Tibial artery (tissue), 4 donors: ENCODE data around the gene TNRC6C.
"Not testable (repeated sequence)": the region's sequence is repeated elsewhere in the genome, so short reads cannot be mapped to it uniquely, and the experiment has no call there.

Source experiments
- DNase-seq, 2 donors: peaks; one replicate each; pipeline ENCODE4 v3.0.0-alpha.2; 2019
- H3K27ac ChIP-seq, 2 donors: fragments of 200-600 bp; sonication (generic) in 1 of 2; 1 replicate in 1 of 2; 2 replicates in 1 of 2; pipeline ENCODE4 v1.5.1; 2018 to 2019; ENCODE audit warnings: mild to moderate bottlenecking in 1 of 2
- H3K27me3 ChIP-seq, 2 donors: fragments of 200-600 bp; sonication (generic) in 1 of 2; one replicate each; pipeline versions ENCODE4 v1.5.1 to v1.6.0; 2016 to 2019
- H3K36me3 ChIP-seq, 3 donors: fragments of 200-600 bp; sonication (generic) in 2 of 3; one replicate each; pipeline ENCODE4 v1.5.1; 2016 to 2019; ENCODE audit warnings: mild to moderate bottlenecking in 2 of 3
- H3K4me1 ChIP-seq, 4 donors: fragments of 200-600 bp; sonication (generic) in 2 of 4; 1 replicate in 3 of 4; 2 replicates in 1 of 4; pipeline ENCODE4 v1.5.1; 2016 to 2019
- H3K4me3 ChIP-seq, 2 donors: fragments of 200-600 bp; sonication (generic) in 1 of 2; 1 replicate in 1 of 2; 2 replicates in 1 of 2; pipeline ENCODE4 v1.5.1; 2018 to 2019; ENCODE audit warnings: mild to moderate bottlenecking in 2 of 2
- H3K9me3 ChIP-seq, 3 donors: fragments of 200-600 bp; sonication (generic) in 1 of 3; one replicate each; pipeline ENCODE4 v1.5.1; 2016 to 2019
- CTCF ChIP-seq, 2 experiments: fragments of 200-600 bp in 1 of 2; fragments of 450-650 bp in 1 of 2; IDR thresholded peaks; one replicate each; pipeline ENCODE4 v1.5.1; 2017 to 2019; ENCODE audit warnings: antibody characterized with exemption in 2 of 2, mild to moderate bottlenecking in 1 of 2, moderate library complexity in 1 of 2
- intact Hi-C: fragments of 100-400 bp; cut with DNase I; formaldehyde crosslinking; loops from one replicate; pipeline ENCODE4 v1.15.0; 2023; ENCODE audit warnings: low total_unique reads

The TNRC6C gene

GRCh38 chr17:78079253-78079652 is 120.8 kb downstream of the TNRC6C start:
- no peak for DNase-seq
- Histone ChIP-seq H3K27ac (no peak overlapping the region), H3K9me3 (no peaks in the 10 kb centered on the region), H3K27me3 (no peaks in the 10 kb centered on the region), H3K4me3 (no peak overlapping the region), H3K36me3 (peaks cover 75 to 96% (median 91%) of the 10 kb centered on the region in 3 donors), H3K4me1 (no peaks in the 10 kb centered on the region)
- intact Hi-C loops, result no loop called here
- TF ChIP-seq CTCF (IDR thresholded peaks at IDR 0.05), result no peak

DNA sequence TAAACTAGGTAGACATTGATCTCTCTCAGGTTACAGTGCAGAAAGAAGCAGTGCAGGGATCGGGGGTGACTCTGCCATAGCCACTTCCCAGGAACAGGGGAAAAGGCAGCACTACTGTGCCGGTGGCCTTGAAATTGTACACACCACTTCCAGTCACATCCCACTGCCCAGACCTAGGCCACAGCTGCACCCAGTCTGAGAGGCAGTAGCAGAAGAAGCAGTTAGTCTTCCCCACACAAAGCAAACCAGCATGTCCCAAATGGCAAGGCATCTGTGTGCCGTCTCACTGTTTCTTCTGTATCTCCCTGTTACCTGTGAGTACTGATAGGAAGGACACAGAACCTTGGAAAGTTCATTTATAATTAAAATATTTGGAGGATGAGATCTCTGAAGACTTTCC is 123.0 kb downstream of the TNRC6C start:
- H3K27ac ChIP-seq, result no peak overlapping the region
- no peaks in the 10 kb centered on the region for H3K27me3 ChIP-seq
- no peaks in the 10 kb centered on the region for H3K4me1 ChIP-seq
- no peak overlapping the region for H3K4me3 ChIP-seq
- H3K36me3 ChIP-seq, result peaks cover 65 to 92% (median 78%) of the 10 kb centered on the region in 3 donors
- intact Hi-C loops, result no loop called here
- H3K9me3 ChIP-seq, result no peaks in the 10 kb centered on the region
- no peak for TF ChIP-seq CTCF (IDR thresholded peaks at IDR 0.05)
- no peak for DNase-seq

GRCh38 chr17:78082355-78082872 is 123.9 kb downstream of the TNRC6C start:
- H3K9me3 ChIP-seq, H3K4me1 ChIP-seq, H3K27me3 ChIP-seq, intact Hi-C loops, H3K27ac ChIP-seq, DNase-seq, H3K4me3 ChIP-seq: not testable (repeated sequence)
- peaks cover 66 to 92% (median 78%) of the 10 kb centered on the region in 3 donors for H3K36me3 ChIP-seq

DNA sequence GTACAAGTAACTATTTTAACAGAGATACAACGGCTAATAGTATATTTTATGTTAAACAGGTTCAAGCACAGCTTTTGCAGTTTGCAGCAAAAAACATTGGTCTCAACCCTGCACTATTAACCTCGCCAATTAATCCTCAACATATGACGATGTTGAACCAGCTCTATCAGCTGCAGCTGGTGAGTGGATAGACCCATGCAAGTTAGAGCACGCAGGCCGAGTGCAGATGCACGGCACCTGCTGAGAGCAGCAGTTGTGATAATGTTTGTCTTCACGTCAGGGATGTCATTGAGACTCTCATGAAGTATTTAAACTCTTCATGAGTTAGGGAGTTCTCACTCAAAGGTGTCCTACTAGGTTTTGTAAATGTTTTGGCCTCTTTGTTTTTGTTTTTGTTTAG is 124.5 kb downstream of the TNRC6C start:
- TF ChIP-seq CTCF (IDR thresholded peaks at IDR 0.05), result no peak
- Histone ChIP-seq H3K9me3 (no peaks in the 10 kb centered on the region), H3K27me3 (no peaks in the 10 kb centered on the region), H3K27ac (no peak overlapping the region), H3K4me3 (no peak overlapping the region), H3K4me1 (no peaks in the 10 kb centered on the region), H3K36me3 (peaks cover 66 to 92% (median 78%) of the 10 kb centered on the region in 3 donors)
- no peak for DNase-seq
- intact Hi-C loops, result no loop called here

DNA sequence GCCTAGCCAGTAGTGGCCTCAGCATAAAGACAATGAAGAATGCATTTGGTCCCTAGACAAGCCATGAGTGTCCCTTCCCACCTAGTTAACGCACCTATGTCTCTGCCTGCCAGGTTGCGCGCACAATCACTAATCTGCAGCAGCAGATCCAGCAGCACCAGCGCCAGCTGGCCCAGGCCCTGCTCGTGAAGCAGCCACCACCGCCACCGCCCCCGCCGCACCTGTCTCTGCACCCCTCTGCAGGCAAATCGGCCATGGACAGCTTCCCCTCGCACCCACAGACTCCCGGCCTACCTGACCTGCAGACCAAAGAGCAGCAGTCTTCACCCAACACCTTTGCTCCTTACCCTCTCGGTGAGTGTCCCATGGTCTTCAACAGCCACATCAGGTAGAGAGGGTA is 128.2 kb downstream of the TNRC6C start:
- intact Hi-C loops, result no loop called here
- no peak overlapping the region for H3K4me3 ChIP-seq
- no peak for TF ChIP-seq CTCF (IDR thresholded peaks at IDR 0.05)
- H3K27ac ChIP-seq, result no peak overlapping the region
- no peaks in the 10 kb centered on the region for H3K4me1 ChIP-seq
- no peaks in the 10 kb centered on the region for H3K27me3 ChIP-seq
- H3K36me3 ChIP-seq, result peaks cover 69 to 91% (median 73%) of the 10 kb centered on the region in 3 donors
- no peak for DNase-seq
- no peaks in the 10 kb centered on the region for H3K9me3 ChIP-seq

DNA sequence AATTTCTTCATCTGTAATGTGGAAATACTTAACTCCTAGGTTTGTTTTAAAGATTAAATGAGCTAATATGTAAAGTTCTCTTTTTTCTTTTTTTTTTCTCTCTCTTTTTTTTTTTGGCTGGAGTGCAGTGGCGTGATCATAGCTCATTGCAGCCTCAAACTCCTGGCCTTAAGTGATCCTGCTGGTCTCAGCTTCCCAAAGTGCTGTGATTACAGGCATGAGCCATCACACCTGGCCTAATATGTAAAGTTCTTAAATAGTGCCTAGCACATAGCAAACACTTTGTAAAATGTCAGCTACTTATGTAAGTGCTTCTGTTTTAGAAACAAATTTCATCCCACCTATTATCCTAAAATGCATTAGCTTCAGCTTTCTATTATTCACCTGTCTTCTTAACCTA is 130.0 kb downstream of the TNRC6C start:
- H3K36me3 ChIP-seq, result peaks cover 75 to 95% (median 76%) of the 10 kb centered on the region in 3 donors
- TF ChIP-seq CTCF (IDR thresholded peaks at IDR 0.05), result no peak
- no peaks in the 10 kb centered on the region for H3K27me3 ChIP-seq
- H3K4me1 ChIP-seq, result no peaks in the 10 kb centered on the region
- no peak overlapping the region for H3K4me3 ChIP-seq
- H3K27ac ChIP-seq, result no peak overlapping the region
- H3K9me3 ChIP-seq, result no peaks in the 10 kb centered on the region
- DNase-seq, result no peak
- intact Hi-C loops, result no loop called here
